GM21423 (cell line): ENCODE data around the gene APIP.
"Not testable (repeated sequence)": the region's sequence is repeated elsewhere in the genome, so short reads cannot be mapped to it uniquely, and the experiment has no call there.

ENCODE experiments used
- ATAC-seq: cut with Tn5 transposase; IDR thresholded peaks from one replicate; pipeline ENCODE4 v1.9.1; 2021; ENCODE audit warnings: mild to moderate bottlenecking, moderate library complexity; ENCODE audit not compliant: unreplicated experiment

The APIP gene

DNA sequence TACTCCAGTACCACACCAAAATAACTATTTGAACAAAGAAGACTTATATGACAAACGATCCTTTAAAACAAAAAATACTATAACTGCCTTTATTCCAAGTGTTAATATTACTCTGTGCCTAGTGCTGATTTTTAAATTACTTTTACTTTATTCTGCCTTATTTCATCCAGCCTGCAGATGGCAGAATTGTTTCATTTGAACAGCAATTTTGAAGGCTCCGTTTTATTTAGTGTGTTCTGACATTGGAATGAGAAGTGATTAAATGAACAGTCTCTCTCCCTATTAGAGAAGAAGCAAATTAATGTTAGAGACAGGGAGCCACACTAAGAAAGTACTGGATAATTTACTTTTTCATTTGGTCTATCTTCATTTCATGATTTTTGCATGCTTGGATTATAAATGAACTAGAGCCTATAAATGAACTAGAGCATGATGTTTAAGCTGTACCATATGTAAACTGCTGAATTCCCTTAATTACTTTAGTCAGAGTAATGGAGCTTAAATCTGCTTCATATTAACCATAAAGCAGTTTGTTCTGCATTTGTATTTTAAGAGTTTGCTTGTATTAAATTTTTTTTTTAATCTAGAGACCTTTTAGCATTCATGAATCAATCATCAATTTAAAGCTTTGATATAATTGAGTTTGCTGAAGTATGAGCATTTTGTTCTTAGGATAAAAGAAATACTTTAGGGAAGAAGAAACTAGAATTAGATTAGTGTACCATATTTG lies 10.1 kb upstream of the APIP start:
- ATAC-seq, result no peak

DNA sequence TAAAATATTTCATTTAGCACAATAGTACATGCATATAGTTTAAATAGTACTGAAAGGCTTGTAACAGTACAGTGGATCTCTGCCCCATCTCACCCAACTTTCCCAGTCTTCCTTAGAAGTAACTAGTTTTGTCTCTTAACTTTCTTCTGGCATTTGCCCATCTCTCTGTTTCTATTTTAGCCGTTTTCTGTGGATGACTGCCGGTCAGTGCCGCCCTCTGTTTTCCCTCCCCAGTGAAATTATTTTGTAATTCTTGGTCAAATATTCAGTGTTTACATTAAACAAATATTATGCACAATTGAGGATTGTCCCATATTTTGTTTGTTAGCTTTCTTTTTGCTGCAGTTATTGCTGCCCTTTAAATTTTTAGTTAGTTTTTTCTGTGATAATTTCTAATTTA lies 8.5 kb upstream of the APIP start:
- no peak for ATAC-seq

DNA sequence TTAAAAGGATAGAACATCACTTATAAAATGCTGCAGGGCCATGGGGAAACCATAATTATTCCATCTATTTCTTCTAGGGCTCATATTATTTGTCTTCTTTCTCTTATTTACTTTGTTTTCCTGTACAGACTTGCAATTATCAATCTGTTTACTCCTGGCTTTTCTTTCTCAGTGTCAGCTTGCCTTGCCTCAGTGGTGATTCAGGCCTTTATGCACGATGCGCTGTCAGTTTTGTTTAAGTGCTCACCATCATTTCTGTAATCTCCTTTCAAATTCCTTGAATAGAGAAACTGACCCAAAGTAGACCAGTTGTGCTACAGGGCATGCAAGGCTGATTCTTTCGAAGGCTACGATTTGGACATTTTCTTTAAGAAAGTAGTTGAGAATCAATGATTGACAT lies 5.0 kb upstream of the APIP start:
- no peak for ATAC-seq

DNA sequence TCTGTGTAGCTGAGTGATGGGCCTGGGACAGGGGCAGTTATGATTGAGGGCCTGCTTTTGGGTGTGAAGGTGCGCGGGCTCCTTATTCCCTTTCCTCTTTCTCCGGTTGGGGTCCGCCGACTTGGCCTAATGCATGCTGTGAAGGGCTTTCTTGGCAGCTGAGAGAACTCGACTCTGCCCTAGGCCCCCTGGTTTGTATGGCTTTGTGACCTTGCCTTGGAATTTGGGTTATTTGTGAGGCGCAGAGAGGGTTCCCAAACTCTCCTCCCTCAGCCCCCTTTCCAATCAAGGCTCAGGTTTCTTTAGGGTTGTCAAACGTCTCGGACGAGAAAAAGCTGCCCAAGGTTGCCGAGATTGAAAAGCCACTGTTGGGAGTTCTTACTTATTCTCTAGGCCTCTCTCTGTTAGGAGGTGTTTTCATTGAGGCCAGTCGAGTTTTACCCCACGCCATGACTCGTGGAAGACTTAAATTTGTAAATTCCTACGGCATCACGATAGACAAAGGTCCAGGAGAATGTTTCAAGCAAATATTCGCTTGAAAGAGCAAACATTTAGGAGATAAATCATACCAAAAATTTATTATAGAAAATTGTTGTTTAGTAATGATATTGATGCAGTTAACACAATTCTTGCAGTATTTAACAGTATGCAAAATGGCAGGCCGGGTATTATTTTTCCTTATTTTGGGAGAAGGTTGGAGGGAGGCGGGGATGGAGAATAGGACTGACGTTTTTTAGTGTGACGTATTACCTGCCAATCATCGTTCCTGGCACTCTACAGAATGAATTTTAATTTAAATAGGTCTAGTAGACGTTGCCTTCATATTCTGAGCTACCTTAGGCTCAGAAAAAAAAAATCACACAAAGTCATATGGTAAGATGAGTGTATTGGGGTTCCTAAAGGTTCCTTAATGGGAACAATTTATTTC lies 928 bp upstream of the APIP start:
- peak; percentile 21 for ATAC-seq

DNA sequence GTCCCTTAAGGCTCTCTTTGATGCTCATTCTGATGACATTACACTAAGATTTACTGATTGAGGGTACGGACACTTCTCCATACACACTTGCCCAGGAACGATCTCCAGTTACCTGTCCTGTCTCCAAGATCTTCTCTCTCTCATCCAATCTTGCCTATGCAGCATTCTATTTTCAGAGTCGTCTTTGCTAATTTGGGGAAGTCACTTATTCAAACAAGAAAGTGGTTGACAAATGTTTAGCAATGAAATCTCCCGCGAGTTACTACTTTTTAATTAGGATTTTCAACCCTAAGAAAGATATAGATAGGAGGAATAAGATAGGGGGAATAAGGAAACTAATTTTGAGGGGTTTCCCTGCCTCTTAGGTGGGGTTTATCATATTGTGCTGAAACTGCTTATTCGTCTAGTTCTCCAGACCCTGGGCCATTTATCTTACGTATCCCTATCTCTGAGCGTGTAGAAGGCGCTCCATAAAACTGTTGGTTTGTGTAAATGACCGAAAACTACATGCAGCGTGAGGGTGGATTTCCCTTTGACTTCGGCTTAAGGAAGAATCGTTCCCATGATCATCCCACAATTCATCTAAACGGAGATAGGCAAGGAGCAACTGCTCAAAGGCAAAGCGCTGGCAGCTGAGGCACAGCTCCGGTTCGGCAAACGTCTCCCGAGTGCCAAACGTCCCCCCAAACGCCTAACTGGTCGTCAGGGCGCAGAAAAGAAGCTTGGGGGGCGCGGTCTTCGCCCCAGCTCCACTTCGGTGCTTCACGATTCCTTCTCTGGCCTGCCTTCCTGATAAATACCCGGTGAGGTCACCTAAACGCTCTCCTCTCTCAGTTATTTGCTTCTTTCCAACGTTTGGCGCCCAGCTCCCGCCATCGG lies 804 bp downstream of the APIP start:
- peak; percentile 9 for ATAC-seq

DNA sequence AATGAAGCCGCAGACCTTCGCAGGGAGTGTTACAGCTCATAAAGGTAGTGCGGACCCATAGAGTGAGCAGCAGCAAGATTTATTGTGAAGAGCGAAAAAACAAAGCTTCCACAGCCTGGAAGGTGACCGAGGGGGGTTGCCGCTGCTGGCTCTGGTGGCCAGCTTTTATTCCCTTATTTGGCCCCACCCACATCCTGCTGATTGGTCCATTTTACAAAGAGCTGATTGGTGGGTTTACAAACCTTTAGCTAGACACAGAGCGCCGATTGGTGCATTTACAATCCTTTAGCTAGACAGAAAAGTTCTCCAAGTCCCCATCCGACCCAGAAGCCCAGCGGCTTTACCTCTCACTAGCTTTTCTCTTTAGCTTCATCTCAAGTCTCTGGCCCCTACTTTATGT lies 2.6 kb downstream of the APIP start:
- not testable (repeated sequence) for ATAC-seq

DNA sequence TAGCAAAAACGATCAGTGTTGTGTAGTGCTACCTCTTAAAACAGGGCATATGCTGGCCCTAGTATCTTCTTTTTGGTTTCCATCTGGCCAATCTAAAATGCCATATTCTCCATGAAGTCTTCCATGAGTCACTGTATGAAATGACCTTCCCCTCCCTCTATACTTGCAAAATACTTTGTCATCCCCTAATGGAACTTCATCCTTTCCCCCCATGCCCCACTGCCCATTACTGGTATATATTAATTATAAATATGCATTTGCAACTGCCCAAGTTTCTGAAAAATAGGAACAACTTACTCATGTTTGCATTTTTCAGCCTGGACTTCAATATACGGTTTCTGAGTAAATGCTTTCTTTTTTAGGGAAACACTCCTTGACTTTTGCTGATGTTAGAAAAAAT lies 4.5 kb downstream of the APIP start:
- no peak for ATAC-seq

DNA sequence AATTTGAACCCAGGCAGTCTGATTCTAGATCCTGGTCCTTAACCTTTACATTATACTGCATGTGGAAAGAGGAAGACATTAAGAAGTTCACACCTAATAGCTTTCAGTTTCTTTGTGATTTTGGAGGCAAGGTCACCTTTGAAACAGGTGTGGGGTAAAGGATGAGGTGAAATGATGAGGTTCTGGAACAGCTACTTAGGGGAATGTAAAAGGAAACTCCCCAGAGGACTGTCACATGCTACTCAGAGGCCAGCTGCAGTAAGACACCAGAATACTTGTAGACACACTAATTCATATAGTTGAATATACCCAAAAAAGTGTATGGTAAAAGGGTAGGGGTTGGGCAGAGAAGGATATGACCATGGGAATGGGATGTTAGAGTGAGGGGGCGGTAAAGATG lies 5.4 kb downstream of the APIP start:
- peak; percentile 47 for ATAC-seq

DNA sequence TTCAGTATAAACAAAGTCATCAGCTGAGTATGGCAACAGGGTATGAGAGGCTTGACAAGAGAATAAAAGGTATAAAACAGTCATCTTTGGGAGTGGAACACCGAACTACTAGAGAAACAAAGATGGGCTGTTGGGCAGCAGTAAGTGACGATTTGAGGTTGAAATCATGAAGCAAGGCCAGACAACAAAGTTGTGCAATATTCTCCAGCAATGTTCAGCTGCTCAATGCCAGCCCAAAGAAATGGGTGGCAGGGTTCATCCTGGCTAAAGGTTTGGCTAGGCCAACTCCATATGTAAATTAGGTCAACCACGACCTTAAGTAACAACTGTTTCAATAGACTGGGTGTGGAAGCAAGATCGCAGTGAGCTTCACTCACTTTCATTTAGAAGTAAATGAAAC lies 6.2 kb downstream of the APIP start:
- no peak for ATAC-seq

DNA sequence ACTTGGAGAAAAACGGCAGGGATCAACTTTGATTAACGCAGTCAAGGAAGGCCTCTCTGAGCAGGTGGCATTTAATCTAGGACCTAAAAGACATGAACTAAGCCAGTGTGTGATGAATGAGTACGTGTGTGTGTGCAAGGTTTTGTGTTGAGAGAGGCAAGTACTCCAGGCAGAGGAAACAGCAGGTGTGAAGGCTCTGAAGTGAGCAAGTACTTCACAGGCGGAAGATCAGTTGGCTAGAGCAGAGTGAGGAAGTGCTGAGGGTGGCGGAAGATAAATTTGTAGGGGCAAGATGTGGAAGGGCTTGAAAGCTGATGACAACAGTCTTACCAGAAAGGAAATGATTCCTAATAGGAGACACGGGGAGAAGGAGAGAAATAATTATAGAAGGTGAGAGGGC lies 6.8 kb downstream of the APIP start:
- no peak for ATAC-seq

DNA sequence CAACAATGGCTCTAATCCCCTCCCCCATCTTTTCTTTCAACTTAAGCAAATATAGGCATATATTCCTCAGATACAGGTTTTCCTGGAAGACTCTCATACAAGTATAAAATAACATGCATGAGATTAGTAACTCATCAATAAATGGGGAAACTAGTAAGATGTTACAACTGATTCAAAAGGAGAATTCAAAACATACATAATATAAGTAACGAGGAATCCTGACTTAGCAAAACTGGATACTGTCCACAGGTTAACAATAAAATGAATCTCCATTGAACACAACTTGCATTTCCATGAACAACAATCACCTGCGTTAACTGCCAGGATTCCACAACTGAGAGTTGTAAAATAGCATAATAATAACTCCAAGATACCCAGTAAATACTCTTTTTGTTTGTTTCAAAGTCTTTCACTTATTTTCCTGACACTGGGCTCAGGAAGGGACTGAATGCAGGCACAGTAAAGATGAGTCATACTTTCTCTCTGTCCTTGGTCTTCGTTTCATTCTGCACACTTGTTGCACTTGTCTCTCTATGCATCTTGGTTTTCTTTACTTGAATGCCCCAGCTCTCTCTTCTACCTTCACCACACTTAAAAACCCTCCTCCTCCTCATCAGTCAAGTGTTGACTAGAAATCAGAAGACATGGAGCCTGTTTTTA lies 8.1 kb downstream of the APIP start:
- ATAC-seq, result peak; percentile 45

DNA sequence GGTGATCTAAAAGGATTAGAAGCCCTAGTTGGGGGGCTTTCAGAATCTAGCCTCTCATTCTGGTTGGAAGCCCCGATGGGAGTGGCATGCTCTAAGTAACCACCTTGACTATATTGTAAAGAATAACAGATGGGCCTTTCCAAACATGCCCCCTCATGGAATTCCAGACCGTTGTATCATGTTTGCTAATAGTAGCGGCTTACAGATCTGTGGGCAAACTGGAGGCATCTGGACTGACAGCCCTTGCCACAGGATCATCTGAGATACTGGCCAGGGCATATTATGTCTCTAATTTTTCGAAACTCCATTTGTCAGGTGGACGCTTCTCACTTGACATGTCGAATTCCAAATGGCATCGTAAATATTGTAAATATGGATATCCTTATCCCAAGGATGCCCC lies 10.5 kb downstream of the APIP start:
- ATAC-seq, result no peak

DNA sequence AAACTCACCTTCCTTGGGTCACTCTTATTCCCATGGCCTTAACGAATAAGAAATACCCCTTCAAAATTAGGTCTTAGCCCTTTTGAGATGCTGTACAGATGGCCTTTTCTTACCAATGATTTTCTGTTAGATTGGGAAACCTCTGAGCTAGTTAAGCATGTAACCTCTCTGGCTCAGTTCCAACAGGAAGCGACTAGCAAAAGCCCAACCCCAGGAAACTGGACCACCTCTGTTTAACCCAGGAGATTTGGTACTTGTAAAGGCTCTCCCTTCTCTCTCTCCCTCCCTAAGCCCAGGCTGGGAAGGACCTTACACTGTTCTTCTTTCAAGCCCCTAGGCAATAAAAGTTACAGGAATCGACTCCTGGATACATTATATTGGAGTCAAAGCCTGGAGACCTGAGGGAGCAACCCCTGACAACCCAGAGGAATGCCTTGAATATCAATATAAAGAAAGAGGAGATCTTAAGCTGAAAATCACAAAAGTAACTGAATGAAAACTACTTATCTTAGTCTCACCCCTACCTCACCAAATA lies 11.7 kb downstream of the APIP start:
- no peak for ATAC-seq

DNA sequence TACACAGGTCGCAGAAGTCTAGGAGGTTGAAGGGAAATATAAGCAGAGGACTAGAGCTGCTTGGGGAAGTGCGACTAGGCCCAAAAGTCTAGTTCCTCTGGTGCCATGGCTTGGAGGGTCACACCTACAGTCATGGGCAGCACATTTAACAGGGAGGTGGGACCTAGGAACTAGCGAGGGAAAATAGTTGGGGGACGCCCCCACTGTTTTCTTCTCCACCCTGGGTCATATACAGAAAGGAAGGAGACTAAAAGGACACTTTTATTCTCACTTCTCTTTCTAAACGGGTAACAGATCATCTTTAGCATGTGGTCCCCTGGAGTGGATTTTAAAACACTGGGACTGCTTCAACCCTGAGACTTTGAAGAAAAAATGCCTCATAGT lies 16.6 kb downstream of the APIP start:
- no peak for ATAC-seq

DNA sequence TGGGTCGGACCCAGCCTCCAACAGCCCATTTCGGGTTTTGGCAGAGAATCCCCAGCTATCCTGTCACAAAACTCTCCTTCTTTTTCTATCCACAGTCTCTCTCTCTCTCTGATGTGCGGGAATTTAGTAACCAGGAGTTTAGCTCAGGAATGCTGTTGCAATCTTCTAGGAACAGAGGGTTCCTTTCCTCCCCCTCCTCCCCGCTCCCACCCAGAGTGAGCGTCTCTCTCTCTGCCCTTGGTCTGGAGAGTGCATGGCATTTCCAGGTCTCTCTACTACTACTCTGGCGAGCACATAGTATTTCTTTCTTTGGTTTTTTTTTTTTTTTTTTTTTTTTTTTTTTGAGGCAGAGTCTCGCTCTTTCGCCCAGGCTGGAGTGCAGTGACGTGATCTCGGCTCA lies 17.7 kb downstream of the APIP start:
- ATAC-seq, result no peak

DNA sequence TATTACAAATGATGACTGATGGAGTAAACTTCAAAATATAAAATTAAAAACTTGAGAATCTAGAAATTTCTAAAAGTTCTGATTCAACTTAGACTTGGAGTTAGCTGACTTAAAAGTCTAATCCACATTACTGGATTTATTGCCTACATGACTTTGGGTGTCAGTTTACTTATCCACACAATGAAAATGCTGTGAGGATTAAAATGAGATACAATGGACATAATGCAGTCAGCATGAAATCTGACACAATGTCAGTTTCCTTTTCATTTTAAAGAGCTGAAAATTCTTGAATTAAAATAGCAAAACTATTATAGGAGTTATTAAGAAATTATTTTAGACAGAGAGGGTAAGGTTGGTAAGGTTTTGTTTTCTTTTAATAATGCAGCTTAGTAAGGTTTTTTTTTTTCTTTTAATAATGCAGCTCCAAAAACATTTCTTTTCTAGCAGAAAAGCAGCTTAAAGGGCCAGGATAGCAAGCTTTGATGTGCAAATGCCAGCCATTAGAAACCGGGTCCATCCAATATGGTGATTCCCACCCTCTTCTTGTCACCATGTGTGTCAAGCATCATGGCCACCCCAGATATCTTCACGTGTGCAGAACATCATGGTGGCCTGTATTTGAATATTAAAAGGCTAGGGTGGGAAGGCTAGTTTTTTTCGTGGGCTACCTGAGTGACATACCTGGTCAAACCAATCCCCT lies 18.9 kb downstream of the APIP start:
- ATAC-seq, result no peak

DNA sequence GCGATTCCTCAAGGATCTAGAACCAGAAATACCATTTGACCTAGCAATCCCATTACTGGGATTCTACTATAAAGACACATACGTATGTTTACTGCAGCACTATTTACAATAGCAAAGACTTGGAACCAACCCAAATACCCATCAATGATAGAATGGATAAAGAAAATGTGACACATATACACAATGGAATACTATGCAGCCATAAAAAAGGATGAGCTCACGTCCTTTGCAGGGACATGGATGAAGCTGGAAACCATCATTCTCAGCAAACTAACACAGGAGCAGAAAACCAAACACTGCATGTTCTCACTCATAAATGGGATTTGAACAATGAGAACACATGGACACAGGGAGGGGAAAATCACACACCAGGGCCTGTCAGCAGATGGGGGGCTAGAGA lies 20.0 kb downstream of the APIP start:
- not testable (repeated sequence) for ATAC-seq

DNA sequence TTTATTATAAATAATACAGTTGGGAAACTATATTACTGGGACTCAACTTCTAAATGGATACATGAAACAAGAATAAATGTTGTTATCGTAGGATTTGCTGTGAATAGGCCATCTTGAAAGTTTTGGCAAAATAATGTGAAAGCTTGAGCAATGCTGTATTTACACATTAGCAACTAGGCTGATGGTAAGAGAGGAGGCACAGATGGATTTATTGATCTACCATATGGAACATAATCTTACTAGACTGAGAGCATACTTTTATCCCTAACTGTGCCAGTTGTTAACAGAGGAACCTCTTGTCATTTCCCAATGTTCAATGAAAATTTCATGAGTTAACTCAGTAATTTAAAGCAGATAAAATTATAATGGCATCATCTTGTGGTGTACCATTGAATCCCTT lies 22.8 kb downstream of the APIP start:
- no peak for ATAC-seq

DNA sequence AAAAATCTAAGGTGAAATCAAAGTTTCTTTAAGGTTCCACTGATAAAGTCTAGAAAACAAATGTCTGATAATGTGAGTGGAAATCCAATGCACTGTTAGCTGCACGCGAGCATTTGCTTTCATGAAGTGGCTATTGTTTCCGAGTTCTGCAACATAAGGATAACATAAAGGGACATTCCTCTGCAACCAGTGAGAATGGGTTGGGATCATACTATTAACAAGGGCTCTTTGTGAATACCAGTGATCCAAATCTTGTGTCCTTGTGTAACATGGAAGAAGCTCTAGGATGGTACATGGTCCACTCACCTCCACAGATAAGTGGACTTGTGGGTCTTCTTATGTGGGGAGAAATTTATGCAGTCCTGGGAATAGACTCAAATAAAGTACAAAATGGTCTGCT lies 24.6 kb downstream of the APIP start:
- no peak for ATAC-seq

DNA sequence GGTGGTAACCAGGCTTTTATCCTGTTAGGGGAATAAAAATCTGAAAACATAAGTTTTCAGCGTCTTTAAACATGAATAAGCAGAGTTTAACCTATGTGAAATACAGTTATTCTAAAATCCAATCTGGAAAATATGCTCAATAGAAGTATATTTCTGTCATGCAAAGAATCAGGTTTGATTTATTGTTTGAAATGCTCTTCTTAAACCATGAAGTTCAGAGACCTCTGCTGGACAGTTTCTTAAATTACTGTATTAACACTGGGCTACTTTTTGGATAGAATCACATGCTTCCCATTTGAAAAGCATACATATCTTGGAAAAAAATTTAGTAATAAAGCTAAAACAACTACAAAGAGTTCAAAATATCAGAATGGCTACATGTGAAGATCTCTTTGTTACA lies 25.4 kb downstream of the APIP start:
- no peak for ATAC-seq
